GM19035 (cell line): ENCODE measurements around the gene PIGM.

Experiments
- ATAC-seq: cut with Tn5 transposase; IDR thresholded peaks from one replicate; pipeline ENCODE4 v1.9.1; 2021; ENCODE audit not compliant: unreplicated experiment

PIGM gene

GRCh38 chr1:160022330-160023310 lies 9.2 kb downstream of the PIGM start:
- no peak for ATAC-seq

GRCh38 chr1:160021376-160022074 lies 10.3 kb downstream of the PIGM start:
- no peak for ATAC-seq

GRCh38 chr1:160020196-160020595 lies 11.6 kb downstream of the PIGM start:
- no peak for ATAC-seq

- ATAC-seq: no peak
Observed at GRCh38 chr1:160018900-160019299, 12.9 kb downstream of the PIGM start.

- no peak for ATAC-seq
Observed at GRCh38 chr1:160018347-160018746, 13.4 kb downstream of the PIGM start.

- ATAC-seq: no peak
Observed at GRCh38 chr1:160017592-160017991, 14.2 kb downstream of the PIGM start.

- ATAC-seq: no peak
Observed at GRCh38 chr1:160011781-160012180, 20.0 kb downstream of the PIGM start.

- ATAC-seq: no peak
Observed at GRCh38 chr1:160009801-160010200, 22.0 kb downstream of the PIGM start.

GRCh38 chr1:160009081-160009480 lies 22.7 kb downstream of the PIGM start:
- ATAC-seq: no peak

GRCh38 chr1:160007577-160008200 lies 24.1 kb downstream of the PIGM start:
- ATAC-seq: no peak

GRCh38 chr1:160006312-160006940 lies 25.4 kb downstream of the PIGM start:
- ATAC-seq: peak; percentile 74

- no peak for ATAC-seq
Observed at GRCh38 chr1:160005070-160005469, 26.7 kb downstream of the PIGM start.

- ATAC-seq: no peak
Observed at GRCh38 chr1:160004425-160004824, 27.4 kb downstream of the PIGM start.

- ATAC-seq: no peak
Observed at GRCh38 chr1:160004001-160004400, 27.8 kb downstream of the PIGM start.

- no peak for ATAC-seq
Observed at GRCh38 chr1:160001440-160001839, 30.4 kb downstream of the PIGM start.

GRCh38 chr1:159999204-159999603 lies 32.6 kb downstream of the PIGM start:
- no peak for ATAC-seq

- ATAC-seq: no peak
Observed at GRCh38 chr1:159996653-159997052, 35.1 kb downstream of the PIGM start.

- no peak for ATAC-seq
Observed at GRCh38 chr1:159994896-159995295, 36.9 kb downstream of the PIGM start.

GRCh38 chr1:159993911-159994310 lies 37.9 kb downstream of the PIGM start:
- no peak for ATAC-seq

- ATAC-seq: no peak
Observed at GRCh38 chr1:159992161-159992560, 39.6 kb downstream of the PIGM start.

- ATAC-seq: no peak
Observed at GRCh38 chr1:159991513-159991912, 40.3 kb downstream of the PIGM start.
